Measurements from ENCODE around the gene PIK3C2B.

The PIK3C2B gene

DNA sequence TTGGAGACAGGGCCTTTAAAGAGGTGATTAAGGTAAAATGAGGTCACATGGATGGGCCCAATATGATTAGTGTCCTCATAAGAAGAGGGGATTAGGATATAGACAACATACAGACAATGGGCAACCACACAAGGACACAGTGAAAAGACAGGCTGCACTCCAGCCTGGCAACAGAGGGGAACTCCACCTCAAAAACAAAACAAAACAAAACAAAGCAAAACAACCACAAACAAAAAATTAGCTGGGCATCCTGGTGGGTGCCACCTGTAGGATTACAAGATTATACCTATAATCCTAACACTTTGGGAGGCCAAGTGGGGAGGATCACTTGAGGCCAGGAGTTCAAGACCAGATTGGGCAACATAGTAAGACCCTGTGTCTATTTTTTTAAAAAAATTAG, 16.8 kb upstream of the PIK3C2B start:
- in situ Hi-C loops (cut with HindIII; ENCODE audit: low sequenced_read_pairs) = no loop called here

DNA sequence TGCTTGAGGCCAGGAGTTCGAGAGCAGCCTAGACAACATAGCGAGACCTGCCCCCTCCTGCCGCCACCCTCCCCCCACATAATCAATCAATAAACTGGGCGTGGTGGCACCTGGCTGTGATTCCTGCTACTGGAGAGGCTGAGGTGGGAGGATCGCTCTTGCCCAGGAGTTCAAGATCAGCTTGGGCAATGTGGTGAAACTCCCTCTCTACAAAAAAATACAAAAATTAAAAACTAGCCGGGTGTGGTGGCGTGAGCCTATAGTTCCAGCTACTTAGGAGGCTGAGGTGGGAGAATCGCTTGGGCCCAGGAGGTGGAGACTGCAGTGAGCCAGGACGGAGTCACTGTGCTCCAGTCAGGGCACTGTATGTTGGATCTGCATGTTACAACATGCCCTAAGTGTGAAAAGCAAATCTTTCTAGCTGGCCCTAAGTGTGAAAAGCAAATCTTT, 14.6 kb upstream of the PIK3C2B start:
- in situ Hi-C loops (cut with HindIII; ENCODE audit: low sequenced_read_pairs) = loop anchor here (10.0 kb wide), 1 partner anchor 64 kb away; no protein-coding TSS in a partner anchor

DNA sequence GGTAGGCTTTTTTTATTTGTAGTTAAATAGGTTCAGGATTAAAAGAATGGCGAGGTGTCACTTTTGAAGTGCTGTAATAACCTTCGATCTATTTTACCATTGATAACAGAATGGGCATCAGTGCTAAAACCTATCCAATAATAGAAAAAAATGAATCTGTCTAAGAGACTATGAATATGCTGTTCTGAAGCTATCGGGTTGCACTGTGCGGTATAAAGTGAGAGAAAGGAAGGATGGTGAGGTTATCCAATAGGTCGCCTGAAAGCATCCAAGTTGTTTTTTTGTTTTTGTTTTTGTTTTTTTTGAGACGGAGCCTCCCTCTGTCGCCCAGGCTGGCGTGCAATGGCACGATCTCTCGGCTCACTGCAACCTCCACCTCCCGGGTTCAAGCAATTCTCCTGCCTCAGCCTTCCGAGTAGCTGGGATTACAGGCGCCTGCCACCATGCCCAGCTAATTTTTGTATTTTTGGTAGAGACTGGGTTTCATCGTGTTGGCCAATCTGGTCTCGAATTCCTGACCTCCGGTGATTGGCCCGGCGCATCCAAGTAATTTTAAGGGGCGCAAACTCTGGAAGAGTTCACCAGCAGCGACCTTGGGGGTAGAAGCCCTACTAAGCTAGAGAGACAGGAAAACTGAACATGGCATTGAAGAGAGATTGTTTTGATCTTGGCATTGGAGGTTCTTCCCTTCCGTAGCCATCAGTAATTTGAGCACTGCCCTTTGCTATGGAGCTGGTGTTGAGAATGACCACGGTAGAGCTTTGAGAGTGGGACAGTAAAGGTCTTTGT, 12.9 kb upstream of the PIK3C2B start:
- in situ Hi-C loops (cut with HindIII; ENCODE audit: low sequenced_read_pairs) = loop anchor here (10.0 kb wide), 1 partner anchor 63 kb away; no protein-coding TSS in a partner anchor

DNA sequence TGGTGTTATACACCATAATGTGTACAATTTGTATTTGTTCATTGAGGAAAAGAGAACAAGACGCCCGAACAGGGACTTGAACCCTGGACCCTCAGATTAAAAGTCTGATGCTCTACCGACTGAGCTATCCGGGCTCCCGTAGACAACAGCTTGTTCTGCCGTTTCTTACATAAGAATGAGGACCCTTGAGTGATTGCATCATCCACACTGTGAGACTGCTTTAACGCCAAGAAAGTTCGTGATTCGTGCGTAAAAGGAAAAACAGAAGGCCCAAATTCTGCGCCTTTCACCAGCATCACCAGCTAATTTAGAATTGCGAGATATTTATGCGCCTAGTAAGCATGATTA, 12.3 kb upstream of the PIK3C2B start:
- in situ Hi-C loops (cut with HindIII; ENCODE audit: low sequenced_read_pairs) = loop anchor here (10.0 kb wide), 1 partner anchor 62 kb away; no protein-coding TSS in a partner anchor

DNA sequence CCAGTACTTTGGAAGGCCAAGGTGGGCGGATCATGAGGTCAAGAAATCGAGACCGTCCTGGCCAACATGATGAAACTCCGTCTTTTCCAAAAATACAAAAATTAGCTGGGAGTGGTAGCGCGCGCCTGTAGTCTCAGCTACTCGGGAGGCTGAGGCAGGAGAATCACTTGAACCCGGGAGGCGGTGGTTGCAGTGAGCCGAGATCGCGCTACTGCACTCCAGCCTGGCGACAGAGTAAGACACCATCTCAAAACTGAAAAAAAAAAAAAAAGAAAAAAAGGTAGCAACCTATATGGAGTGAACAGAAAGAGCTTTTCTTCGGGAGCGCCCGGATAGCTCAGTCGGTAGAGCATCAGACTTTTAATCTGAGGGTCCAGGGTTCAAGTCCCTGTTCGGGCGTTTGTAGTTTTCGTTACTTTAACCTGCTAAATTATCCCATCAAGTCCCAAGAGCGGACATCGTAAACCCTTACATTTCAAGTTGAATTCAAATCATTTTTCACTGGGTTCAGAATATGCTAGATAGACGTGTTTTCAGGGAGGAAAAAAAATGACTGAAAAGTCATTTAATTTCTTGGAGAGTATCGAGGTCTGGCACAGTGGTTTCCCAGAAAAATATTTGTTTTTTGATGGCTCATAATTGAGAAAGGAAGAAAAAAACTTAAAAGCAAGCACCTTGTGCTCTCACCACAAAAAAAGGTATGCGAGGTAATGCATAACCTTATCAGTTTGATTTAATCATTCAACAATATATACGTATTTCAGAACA, 11.8 kb upstream of the PIK3C2B start:
- in situ Hi-C loops (cut with HindIII; ENCODE audit: low sequenced_read_pairs) = loop anchor here (10.0 kb wide), 1 partner anchor 62 kb away; no protein-coding TSS in a partner anchor

DNA sequence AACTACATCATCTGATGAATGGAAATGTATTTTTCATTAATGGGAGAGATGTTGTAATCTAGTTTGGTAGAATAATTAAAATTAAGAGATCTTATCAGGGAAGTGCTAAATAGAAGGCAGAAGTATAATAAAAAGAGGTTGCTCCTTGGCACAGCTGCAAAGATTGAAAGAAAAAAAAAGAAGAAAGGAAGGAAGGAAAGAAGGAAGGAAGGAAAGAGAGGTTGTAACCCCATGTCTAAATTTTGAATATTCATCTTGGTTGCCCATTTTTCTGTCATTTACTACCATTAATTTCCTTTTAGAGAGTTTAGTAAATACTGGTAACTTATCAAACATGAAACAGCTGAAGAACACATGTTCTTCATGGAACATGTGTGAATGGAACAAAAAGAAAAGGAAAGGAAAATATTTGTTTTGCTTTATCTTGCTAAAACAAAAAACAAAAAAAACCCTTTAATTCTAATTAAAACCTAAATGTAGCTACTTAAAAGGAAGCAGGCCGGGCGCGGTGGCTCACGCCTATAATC, 11.1 kb upstream of the PIK3C2B start:
- in situ Hi-C loops (cut with HindIII; ENCODE audit: low sequenced_read_pairs) = loop anchor here (10.0 kb wide), 1 partner anchor 61 kb away; no protein-coding TSS in a partner anchor

DNA sequence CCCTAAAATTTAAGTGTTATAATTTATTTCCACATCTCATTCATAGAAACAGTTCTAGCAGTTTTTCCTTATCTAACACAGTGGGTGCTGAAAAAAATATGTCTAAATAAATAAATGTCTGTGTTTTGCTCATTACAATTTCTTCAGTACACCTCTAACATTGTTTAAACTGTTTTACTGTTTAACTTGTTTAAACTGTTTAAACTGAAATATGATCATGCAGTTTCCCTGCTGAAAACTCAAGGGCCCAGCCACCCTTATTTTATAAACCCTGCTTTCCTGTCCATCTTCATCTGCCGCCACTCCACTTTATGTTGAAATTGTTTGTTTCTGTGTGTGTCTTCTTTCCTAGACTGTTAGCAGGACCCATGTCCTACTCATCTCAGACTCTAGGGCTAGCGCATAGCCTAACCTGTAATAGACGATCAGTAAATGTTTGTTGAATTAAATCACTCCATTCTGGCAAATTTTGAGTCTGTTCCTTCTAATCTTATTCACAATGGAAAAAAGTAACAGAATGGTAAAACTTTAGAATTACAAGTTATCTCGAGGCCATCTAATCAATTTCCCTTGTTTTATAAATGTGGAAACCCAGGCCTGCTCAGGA, 9.4 kb upstream of the PIK3C2B start:
- in situ Hi-C loops (cut with HindIII; ENCODE audit: low sequenced_read_pairs) = loop anchor here (10.0 kb wide), 1 partner anchor 59 kb away; no protein-coding TSS in a partner anchor

DNA sequence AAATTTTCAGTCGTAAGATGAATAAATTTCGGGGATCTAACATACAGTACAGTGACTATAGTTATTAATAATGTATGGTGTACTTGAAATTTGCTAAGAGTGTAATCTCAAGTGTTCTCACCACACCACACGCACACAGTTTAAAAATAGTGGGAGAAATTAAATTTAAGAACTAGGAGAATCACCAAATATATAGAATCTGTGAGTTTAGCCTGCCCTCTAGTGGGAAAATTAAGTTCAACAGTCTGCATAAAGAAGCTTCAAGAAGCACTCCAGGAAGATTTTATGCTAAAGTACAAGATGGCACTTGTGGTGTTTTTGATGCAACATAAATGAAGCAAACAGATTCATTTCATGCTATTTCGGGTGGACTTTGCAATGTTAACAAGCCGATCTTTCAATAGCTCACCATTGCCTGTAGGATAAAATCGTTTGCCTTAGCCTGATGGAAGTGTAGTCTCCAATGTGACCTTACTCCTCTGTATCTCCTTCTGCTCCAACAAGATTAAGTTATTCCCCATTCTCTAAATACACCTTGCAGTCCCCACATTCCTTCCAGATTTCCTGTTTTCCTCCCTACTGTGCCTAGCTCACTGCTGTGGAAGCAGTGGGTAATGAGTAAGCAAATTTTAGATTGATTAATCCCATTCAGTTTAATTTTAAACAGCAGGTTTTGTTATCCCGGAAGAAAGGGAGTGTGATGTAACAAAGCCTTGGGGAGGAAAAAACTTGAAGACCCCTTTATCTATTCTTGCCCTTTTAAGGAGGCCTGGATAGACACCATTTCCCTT, 8.7 kb upstream of the PIK3C2B start:
- in situ Hi-C loops (cut with HindIII; ENCODE audit: low sequenced_read_pairs) = loop anchor here (10.0 kb wide), 1 partner anchor 59 kb away; no protein-coding TSS in a partner anchor

DNA sequence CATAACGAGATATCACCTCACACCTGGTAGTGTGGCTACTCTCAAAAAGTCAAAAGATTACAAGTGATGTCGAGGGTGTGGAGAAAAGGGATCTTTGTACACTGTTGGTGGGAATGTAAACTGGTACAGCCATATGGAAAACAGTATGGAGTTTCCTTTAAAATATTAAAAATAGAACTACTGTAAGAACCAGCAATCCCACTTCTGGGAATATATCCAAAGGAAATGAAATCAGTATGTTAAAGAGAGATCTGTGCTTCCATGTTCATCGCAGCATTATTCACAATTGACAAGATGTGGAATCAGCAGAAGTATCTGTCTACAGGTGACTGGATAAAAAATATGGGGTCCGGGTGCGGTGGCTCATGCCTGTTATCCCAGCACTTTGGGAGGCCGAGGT, 7.6 kb upstream of the PIK3C2B start:
- in situ Hi-C loops (cut with HindIII; ENCODE audit: low sequenced_read_pairs) = loop anchor here (10.0 kb wide), 1 partner anchor 57 kb away; no protein-coding TSS in a partner anchor

DNA sequence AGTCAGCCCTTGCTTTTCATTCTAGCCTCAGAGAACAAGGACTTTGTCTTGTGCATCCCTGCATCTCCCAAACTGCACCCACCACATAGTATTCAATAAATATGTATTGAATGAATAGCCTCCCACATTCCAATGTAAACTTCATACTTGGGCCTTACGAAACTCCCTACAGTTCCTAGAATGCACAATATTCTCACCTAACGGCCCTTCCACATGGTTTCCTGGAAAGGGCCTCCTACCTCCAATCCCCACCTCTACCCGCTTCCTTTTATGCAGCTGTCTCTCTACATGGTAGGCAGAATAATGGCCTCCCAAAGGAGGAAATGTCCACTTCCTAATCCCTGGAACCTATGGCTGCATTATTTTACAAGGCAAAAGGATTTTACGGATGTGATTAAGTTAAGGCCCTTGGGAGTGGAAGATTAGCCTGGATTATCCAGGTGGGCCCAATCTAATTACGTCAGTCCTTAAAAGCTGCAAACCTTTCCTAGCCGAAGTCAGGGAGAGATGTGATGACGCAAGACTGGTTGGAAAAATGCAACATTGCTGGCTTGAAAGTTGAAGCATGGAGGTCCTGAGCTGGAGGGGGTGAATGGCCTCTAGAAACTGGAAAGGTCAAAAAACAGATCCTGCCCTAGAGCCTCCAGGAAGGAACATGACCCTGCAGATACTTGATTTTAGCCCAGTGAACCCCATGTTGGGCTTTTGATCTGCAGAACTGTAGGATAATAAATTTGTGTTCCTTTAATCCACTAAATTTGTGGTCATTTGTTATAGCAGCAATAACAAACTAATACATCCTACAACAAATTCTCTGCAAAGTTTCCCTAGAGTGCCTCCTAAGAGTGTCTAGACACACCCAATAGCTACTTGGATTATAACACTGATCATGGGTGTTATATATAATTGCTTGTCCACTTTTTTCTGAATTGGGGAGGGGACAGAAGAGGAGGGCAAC, 5.2 kb upstream of the PIK3C2B start:
- in situ Hi-C loops (cut with HindIII; ENCODE audit: low sequenced_read_pairs) = loop anchor here (10.0 kb wide), 1 partner anchor 55 kb away; no protein-coding TSS in a partner anchor

DNA sequence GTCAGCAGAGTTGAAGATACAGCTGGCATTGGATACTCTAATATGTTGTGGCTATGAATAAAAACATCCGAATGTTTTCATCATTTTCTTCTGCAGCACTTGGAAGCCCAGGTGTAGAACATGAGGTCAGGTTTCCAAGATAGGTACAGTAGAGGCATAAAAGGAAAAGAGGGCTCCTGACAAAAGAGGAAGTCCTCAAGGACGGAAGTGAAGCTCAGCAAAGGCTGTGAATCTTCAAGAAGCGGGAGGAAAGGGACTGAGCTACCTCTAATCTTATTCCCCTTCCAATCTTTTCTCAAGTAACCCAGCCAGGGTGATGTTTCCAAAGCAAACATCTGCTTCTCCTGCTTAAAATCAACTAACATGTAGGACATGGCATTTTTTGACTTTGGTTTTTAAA, 4.4 kb upstream of the PIK3C2B start:
- in situ Hi-C loops (cut with HindIII; ENCODE audit: low sequenced_read_pairs) = no loop called here

DNA sequence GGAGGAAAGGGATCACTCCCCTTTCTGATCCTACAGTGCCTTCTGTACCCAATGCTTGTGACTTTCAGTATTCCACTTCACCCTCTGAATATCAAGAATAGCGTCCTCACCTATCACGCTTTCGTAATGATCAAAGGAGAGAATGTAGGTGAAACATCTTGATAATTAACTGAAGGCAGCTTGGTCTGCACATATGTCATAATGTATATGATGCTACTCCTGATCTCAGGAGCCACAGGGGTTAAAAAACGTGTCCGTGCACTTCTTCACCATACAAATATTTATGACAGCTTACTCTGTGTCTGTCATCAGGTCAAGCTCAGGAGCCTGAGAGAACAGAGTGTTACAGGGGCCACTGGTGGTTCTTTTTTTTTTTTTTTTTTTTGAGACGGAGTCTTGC, 1.2 kb upstream of the PIK3C2B start:
- in situ Hi-C loops (cut with HindIII; ENCODE audit: low sequenced_read_pairs) = no loop called here

DNA sequence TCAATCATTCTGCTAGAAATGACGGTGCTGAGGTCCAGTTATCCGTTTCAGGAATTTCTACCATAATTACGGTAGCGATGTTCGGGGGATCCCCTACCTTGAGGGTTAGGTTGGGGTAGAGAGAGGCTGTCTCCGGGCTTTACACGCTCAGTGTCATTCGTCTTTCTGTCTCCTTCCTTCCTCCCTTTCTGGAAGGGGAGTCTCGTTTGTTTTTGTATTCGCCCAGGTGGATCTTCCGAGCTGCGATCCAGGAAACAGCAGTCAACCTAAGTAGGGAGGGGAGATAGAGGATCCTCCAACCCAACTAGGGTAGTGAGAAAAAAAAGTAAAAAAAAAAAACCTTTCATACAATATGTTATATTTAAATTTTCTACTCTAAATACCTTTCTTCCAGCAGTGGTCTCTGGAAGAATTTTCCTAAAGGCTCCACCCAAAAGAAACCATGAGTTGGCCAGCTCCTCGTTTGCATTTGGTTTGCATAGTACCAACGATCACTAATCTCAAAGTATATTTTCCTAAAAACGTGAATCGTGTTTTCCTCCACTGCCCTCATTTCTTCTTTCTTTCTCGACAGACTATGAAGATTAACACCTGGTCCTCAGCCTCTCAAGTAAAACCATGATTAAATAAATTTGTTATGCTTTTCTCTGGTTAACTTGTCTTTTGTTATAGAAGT, 611 bp upstream of the PIK3C2B start:
- in situ Hi-C loops (cut with HindIII; ENCODE audit: low sequenced_read_pairs) = no loop called here

DNA sequence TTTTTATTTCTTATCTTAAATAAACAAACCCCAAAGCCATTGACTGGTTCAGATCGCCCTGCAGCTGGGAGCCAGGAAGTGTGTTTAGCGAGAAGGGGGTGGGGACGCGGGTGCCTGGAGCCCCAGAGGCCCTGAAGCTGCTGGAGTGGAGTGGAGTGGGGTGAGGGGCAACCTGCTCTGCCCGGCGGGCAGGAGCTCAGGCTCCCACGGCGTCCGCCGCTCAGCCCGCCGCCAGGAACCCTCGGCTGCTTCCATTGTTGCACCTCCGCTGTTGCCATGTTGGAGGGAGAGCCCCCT, 673 bp downstream of the PIK3C2B start:
- in situ Hi-C loops (cut with HindIII; ENCODE audit: low sequenced_read_pairs) = no loop called here

DNA sequence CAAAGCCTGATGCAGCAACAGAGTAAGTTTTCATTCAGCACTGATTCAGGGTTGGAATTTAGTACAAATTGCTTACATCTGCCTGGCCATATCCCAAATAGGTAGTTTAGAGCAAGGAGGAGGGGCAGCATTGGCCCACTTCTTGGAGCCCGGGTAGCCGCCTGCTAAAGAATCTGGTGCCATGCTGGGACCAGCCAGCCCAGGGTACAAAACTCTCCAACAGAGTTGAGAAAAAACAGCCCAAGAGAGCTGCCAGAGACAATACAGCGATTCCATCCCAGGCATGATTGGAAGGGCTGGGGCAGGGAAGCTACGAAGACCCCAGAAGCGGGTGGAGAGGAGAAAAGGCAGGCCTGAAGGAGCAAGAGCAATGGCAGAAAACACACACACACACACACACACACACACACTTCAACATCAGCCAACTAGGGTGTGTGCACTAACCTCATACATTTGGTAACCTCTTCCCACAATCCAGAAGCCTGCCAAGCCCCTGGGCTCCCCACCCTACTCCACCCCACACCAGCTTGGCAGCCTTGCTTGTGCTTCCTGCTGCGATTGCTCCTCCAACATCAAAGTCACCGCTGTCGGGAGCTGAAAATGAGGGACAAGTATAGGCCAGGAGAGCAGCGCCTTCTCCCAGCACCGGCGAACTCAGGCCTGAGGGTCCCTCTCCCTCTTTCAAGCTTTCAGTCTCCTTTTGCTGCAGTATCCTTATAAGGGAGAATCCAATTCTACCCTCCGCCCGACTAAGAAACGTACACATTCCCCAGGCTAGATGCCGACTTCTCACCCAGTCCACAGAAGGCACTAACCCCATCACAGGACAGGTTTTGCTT, 1.2 kb downstream of the PIK3C2B start:
- in situ Hi-C loops (cut with HindIII; ENCODE audit: low sequenced_read_pairs) = no loop called here

DNA sequence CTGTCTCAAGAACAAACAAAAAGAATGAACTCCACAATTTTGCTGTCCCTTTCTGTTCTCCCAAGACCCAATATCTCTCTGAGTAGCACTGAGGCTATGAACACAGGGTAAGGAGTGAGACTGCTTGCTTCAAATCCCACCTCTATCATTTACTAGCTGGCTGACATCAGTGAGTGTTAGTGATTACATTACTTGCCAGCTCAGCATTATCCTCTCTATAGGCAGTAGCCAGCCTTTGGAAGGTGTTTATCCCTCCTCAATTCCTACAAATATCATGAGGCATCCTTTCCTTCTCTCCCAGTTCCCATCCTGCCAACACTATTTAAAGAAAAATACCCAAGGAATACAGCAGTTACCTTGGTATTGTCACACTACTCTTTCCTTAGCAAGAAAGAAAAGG, 3.0 kb downstream of the PIK3C2B start:
- in situ Hi-C loops (cut with HindIII; ENCODE audit: low sequenced_read_pairs) = no loop called here

DNA sequence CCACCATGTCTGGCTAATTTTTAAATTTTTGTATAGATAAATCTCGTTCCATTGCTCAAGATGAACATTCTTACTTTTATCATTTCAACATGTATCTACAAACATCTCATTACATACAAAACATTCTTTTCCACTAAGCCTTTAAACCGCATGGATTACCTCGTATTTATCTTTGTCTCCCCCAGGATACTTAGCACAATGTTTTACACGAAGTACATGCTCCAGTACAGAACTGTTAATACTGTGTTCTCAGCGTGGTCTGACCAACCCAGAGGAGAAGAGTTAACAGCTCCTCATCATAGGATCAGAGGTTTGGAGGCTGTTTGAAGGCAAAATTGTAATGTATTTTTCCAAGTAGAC, 7.4 kb downstream of the PIK3C2B start:
- in situ Hi-C loops (cut with HindIII; ENCODE audit: low sequenced_read_pairs) = no loop called here

Data from DLD1 (cell line).